Tibial nerve (tissue), 3 donors: ENCODE results near the gene PLXDC2.

Experiments used
- CTCF ChIP-seq, 5 experiments: fragments of 200-600 bp in 3 of 5; fragments of 450-650 bp in 2 of 5; sonication (generic) in 3 of 5; IDR thresholded peaks; one replicate each; pipeline ENCODE4 v1.5.1; 2016 to 2019; ENCODE audit warnings: antibody characterized with exemption in 5 of 5, mild to moderate bottlenecking in 3 of 5, moderate library complexity in 2 of 5
- POLR2A ChIP-seq, 2 donors: fragments of 450-650 bp; IDR thresholded peaks; one replicate each; pipeline ENCODE4 v1.6.1; 2017; ENCODE audit warnings: antibody characterized with exemption in 2 of 2, mild to moderate bottlenecking in 2 of 2, moderate library complexity in 2 of 2

GRCh38 chr10:19782430-19783089 lies 33.7 kb upstream of the PLXDC2 start:
- TF ChIP-seq CTCF (IDR thresholded peaks at IDR 0.05) (no peak), POLR2A (IDR thresholded peaks at IDR 0.05) (no peak)
